ENCODE measurements around the gene PGGHG.

The PGGHG gene

DNA sequence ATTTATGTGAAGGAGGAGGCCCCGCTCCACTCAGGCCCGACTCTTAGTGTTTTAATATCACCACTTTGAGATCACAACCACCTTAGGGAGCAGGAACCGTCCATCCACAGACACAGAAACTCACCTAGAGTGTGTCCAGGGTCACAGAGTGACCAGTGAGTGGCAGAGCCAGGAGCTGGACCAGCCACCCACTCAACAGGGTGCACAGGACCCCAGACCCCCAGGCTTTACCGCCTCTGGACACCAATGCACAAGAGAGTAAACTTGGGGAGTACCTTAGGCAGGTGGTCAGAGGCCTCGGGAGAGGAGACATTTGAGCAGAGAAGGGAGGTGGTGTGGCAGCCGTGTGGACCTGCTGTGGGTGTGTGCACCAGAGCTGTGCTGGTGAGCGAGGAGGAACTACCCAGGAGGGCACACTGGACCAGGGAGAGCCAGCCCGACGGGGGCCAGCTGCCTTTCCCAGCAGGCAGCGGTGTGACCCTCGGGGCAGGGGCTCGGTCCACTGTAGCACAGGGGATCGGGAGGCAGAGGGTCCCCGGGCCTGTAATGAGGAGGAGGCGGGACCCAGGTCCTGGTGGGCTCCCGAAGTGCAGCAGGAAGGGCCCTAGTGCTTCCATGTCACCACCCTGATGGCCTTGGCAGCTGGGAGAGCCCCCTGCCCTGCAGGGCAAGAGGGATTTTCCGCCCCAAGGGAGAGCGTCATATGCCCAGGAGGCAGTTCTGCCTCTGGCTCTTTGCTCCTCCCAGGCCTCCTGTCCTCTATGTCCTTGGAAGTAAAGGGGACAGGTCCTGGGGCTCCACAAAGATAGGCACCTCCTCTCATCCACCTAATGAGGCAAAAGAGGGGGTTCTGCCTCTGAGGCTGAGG lies 18.2 kb upstream of the PGGHG start:
- H3K9me3 ChIP-seq (ENCODE audit: low read length): peaks cover 3% of the 10 kb centered on the region; the same call in 1 of the 2 replicates
- no peak overlapping the region for H2AFZ ChIP-seq (ENCODE audit: low read length)
- H3K9me2 ChIP-seq (ENCODE audit: low read depth, low read length): no peaks in the 10 kb centered on the region
- TF ChIP-seq EZH2 (IDR thresholded peaks at IDR 0.05; ENCODE audit: borderline replicate concordance, low read length): no peak
- TF ChIP-seq, protein P1, sequence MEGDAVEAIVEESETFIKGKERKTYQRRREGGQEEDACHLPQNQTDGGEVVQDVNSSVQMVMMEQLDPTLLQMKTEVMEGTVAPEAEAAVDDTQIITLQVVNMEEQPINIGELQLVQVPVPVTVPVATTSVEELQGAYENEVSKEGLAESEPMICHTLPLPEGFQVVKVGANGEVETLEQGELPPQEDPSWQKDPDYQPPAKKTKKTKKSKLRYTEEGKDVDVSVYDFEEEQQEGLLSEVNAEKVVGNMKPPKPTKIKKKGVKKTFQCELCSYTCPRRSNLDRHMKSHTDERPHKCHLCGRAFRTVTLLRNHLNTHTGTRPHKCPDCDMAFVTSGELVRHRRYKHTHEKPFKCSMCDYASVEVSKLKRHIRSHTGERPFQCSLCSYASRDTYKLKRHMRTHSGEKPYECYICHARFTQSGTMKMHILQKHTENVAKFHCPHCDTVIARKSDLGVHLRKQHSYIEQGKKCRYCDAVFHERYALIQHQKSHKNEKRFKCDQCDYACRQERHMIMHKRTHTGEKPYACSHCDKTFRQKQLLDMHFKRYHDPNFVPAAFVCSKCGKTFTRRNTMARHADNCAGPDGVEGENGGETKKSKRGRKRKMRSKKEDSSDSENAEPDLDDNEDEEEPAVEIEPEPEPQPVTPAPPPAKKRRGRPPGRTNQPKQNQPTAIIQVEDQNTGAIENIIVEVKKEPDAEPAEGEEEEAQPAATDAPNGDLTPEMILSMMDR (IDR thresholded peaks at IDR 0.05; ENCODE audit: low read length): no peak
- no peak overlapping the region for H3K4me2 ChIP-seq (ENCODE audit: low read length)
- no peaks in the 10 kb centered on the region for H3K79me2 ChIP-seq (ENCODE audit: insufficient read depth, low read length)
- H3K27me3 ChIP-seq (ENCODE audit: insufficient read depth, low read length): no peaks in the 10 kb centered on the region
- no peak overlapping the region for H3K4me3 ChIP-seq (ENCODE audit: low read depth, low read length, poor library complexity, severe bottlenecking)
- peak overlapping the region; percentile 96 for H3K27ac ChIP-seq (ENCODE audit: low read depth, low read length, poor library complexity, severe bottlenecking)
- H3K9ac ChIP-seq (ENCODE audit: low read length): no peak overlapping the region
- no peaks in the 10 kb centered on the region for H3K36me3 ChIP-seq (ENCODE audit: insufficient read depth, low read length)
- peaks cover 5% of the 10 kb centered on the region for H3F3A ChIP-seq (ENCODE audit: insufficient read depth, low read length)
- no peaks in the 10 kb centered on the region for H4K20me1 ChIP-seq (ENCODE audit: insufficient read depth, low read length)
- peaks cover 41% of the 10 kb centered on the region for H3K4me1 ChIP-seq (ENCODE audit: insufficient read depth, low read length, severe bottlenecking)

DNA sequence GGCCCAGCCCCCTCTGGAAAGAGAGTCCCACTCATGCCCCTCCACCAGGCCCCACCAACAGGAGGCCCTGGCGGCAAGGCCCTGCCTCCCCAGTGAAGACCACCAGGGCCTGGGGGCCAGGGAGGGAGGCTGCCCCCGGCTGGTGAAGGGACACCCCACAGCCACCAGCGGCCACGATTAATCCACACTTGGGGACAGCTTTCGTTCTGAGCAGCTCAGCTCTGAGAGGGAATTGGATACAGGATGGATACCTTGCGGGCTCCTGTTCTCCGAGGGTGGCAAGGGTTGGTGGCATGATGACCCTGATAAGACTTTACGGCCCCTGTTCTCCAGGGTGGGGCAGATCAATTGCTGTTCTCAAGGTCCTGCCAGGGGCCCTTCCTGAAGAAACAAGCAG lies 17.6 kb upstream of the PGGHG start:
- no peaks in the 10 kb centered on the region for H3K79me2 ChIP-seq (ENCODE audit: insufficient read depth, low read length)
- H3K4me2 ChIP-seq (ENCODE audit: low read length): no peak overlapping the region
- H3K9me3 ChIP-seq (ENCODE audit: low read length): peaks cover 5% of the 10 kb centered on the region; the same call in 1 of the 2 replicates
- no peak overlapping the region for H3K27ac ChIP-seq (ENCODE audit: low read depth, low read length, poor library complexity, severe bottlenecking)
- H3K36me3 ChIP-seq (ENCODE audit: insufficient read depth, low read length): no peaks in the 10 kb centered on the region
- H3K9me2 ChIP-seq (ENCODE audit: low read depth, low read length): no peaks in the 10 kb centered on the region
- no peak overlapping the region for H3K9ac ChIP-seq (ENCODE audit: low read length)
- peaks cover 41% of the 10 kb centered on the region for H3K4me1 ChIP-seq (ENCODE audit: insufficient read depth, low read length, severe bottlenecking)
- no peaks in the 10 kb centered on the region for H4K20me1 ChIP-seq (ENCODE audit: insufficient read depth, low read length)
- no peaks in the 10 kb centered on the region for H3K27me3 ChIP-seq (ENCODE audit: insufficient read depth, low read length)
- no peak overlapping the region for H3K4me3 ChIP-seq (ENCODE audit: low read depth, low read length, poor library complexity, severe bottlenecking)
- TF ChIP-seq EZH2 (IDR thresholded peaks at IDR 0.05; ENCODE audit: borderline replicate concordance, low read length): no peak
- TF ChIP-seq, protein P1 (IDR thresholded peaks at IDR 0.05; ENCODE audit: low read length): no peak
- H3F3A ChIP-seq (ENCODE audit: insufficient read depth, low read length): peaks cover 5% of the 10 kb centered on the region
- H2AFZ ChIP-seq (ENCODE audit: low read length): no peak overlapping the region

DNA sequence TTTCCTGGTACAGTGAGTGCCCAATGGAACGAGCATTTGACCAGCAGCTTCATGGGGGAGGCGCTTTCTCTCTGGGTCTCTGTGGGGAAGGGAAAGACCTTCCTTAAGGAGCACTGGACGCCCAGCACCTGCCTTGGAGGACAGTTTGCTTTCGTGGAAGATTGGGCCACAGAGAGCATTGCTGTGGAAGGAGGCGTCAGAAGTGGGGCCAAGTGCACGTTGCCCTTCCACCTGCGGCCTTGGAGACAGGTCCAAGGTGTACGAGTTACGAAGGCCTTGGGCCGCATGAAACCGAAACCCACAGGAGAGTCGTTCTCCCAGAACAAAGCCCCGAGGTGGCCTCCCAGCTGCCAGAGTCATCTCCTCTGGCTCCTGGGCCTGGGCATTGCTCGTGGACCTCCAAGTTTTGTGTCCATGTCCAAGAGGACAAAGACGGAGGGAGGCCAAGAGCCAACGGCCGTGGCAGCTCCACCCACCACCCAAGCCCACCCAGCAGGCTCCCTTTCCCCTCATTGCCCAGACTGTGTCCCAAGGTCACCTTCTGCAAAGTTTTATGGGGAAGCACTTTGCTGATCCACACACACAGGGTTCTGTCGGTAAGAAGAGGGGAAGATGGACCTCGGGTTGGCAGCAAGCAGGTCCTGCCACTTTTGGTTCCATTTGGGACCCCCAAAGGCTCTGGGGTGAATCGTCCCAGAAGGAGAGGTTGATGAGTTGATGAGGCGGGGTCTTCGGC lies 16.6 kb upstream of the PGGHG start:
- no peak overlapping the region for H3K4me3 ChIP-seq (ENCODE audit: low read depth, low read length, poor library complexity, severe bottlenecking)
- H3K27ac ChIP-seq (ENCODE audit: low read depth, low read length, poor library complexity, severe bottlenecking): no peak overlapping the region
- no peaks in the 10 kb centered on the region for H3K27me3 ChIP-seq (ENCODE audit: insufficient read depth, low read length)
- no peak overlapping the region for H3K4me2 ChIP-seq (ENCODE audit: low read length)
- no peak for TF ChIP-seq EZH2 (IDR thresholded peaks at IDR 0.05; ENCODE audit: borderline replicate concordance, low read length)
- TF ChIP-seq, protein P1 (IDR thresholded peaks at IDR 0.05; ENCODE audit: low read length): no peak
- H3K4me1 ChIP-seq (ENCODE audit: insufficient read depth, low read length, severe bottlenecking): peaks cover 41% of the 10 kb centered on the region
- H3K9me3 ChIP-seq (ENCODE audit: low read length): peaks cover 6% of the 10 kb centered on the region; the same call in 1 of the 2 replicates
- no peaks in the 10 kb centered on the region for H3K36me3 ChIP-seq (ENCODE audit: insufficient read depth, low read length)
- H4K20me1 ChIP-seq (ENCODE audit: insufficient read depth, low read length): no peaks in the 10 kb centered on the region
- H3F3A ChIP-seq (ENCODE audit: insufficient read depth, low read length): no peaks in the 10 kb centered on the region; the same call in 1 of the 2 replicates
- no peaks in the 10 kb centered on the region for H3K9me2 ChIP-seq (ENCODE audit: low read depth, low read length)
- no peak overlapping the region for H2AFZ ChIP-seq (ENCODE audit: low read length)
- no peak overlapping the region for H3K9ac ChIP-seq (ENCODE audit: low read length)
- no peaks in the 10 kb centered on the region for H3K79me2 ChIP-seq (ENCODE audit: insufficient read depth, low read length)
